Breast epithelium (tissue), 4 donors: ENCODE measurements around the gene PDZD7. TPM values are rescaled to one million over a fixed set of nuclear protein-coding genes. Genes with fewer than 3 reads are reported as not detected.

ENCODE experiments used
- DNase-seq, 2 donors: peaks; one replicate each; pipeline ENCODE4 v3.0.0-alpha.2; 2019; ENCODE audit warnings: low spot score in 2 of 2
- H3K27ac ChIP-seq, 2 donors: fragments of 200-600 bp; sonication (generic) in 1 of 2; one replicate each; pipeline ENCODE4 v1.5.1; 2016 to 2019; ENCODE audit warnings: mild to moderate bottlenecking in 1 of 2
- H3K27me3 ChIP-seq, 2 donors: fragments of 200-600 bp; sonication (generic) in 1 of 2; one replicate each; pipeline versions ENCODE4 v1.5.1 to v1.6.0; 2017 to 2019; ENCODE audit warnings: control low read depth in 1 of 2, mild to moderate bottlenecking in 1 of 2
- H3K36me3 ChIP-seq: fragments of 200-600 bp; one replicate; pipeline ENCODE4 v1.5.1; 2019
- H3K4me1 ChIP-seq, 2 donors: fragments of 200-600 bp; sonication (generic); one replicate each; pipeline ENCODE4 v1.5.1; 2016 to 2019; ENCODE audit warnings: control low read depth in 1 of 2
- H3K4me3 ChIP-seq, 3 donors: fragments of 200-600 bp; sonication (generic); 1 replicate in 2 of 3; 2 replicates in 1 of 3; pipeline ENCODE4 v1.5.1; 2016 to 2019; ENCODE audit warnings: mild to moderate bottlenecking in 3 of 3, moderate library complexity in 2 of 3
- H3K9me3 ChIP-seq, 2 donors: fragments of 200-600 bp; sonication (generic) in 1 of 2; one replicate each; pipeline ENCODE4 v1.5.1; 2016 to 2019; ENCODE audit warnings: control low read depth in 1 of 2
- POLR2A ChIP-seq: fragments of 450-650 bp; IDR thresholded peaks from one replicate; pipeline ENCODE4 v1.6.1; 2016; ENCODE audit warnings: antibody characterized with exemption, mild to moderate bottlenecking, moderate library complexity
- POLR2AphosphoS5 ChIP-seq, 3 donors: sonication (generic); formaldehyde crosslinking; IDR thresholded peaks; one replicate each; pipeline ENCODE4 v1.6.1; 2017; ENCODE audit warnings: antibody characterized with exemption in 3 of 3
- intact Hi-C: fragments of 100-400 bp; cut with DNase I; formaldehyde crosslinking; loops from one replicate; pipeline ENCODE4 v1.15.1; 2023; ENCODE audit warnings: low total_unique reads
- total RNA-seq, 3 donors: library from RNA; depleted of rRNA; stranded (reverse); fragments of >200 nt; gene quantifications; one replicate each; pipeline ENCODE4 v1.1.0, GENCODE V29; 2016
- TF ChIP-seq, protein P1 (sequence below), 3 donors: fragments of 450-650 bp; IDR thresholded peaks; one replicate each; pipeline ENCODE4 v1.5.1; 2016 to 2017; ENCODE audit warnings: antibody characterized with exemption in 3 of 3, mild to moderate bottlenecking in 3 of 3, moderate library complexity in 3 of 3

PDZD7 gene
- total RNA-seq, 3 donors from 2014 or later, result 0.48 to 2.3 (median 0.66) TPM

DNA sequence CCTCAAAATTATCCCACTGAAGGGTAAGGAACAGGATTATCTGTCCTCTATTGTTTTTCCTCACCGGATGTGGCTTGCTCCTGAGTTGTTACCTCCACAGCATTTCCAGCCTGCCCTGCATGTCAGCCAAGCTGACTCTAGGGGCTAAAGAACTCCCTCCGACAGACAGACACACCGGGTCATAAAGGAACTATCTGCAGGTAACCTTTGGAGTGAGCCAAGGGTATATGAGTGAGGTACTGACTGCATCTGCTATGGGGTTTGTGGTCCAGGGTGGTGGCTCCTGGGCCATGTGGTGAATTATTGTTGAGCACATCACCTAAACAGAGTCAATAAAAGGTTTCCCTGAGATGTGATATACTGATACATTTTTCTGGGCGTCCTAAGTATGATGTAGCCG, 23.9 kb upstream of the PDZD7 start:
- Histone ChIP-seq H3K4me3 (no peak overlapping the region), H3K36me3 (no peaks in the 10 kb centered on the region), H3K27me3 (peaks cover 0 to 11% of the 10 kb centered on the region in 2 donors), H3K4me1 (peaks cover 0 to 9% of the 10 kb centered on the region in 2 donors), H3K27ac (no peak overlapping the region), H3K9me3 (no peaks in the 10 kb centered on the region)
- intact Hi-C loops, result no loop called here
- TF ChIP-seq POLR2A (no peak), POLR2AphosphoS5 (IDR thresholded peaks at IDR 0.05) (no peak)
- TF ChIP-seq, protein P1, sequence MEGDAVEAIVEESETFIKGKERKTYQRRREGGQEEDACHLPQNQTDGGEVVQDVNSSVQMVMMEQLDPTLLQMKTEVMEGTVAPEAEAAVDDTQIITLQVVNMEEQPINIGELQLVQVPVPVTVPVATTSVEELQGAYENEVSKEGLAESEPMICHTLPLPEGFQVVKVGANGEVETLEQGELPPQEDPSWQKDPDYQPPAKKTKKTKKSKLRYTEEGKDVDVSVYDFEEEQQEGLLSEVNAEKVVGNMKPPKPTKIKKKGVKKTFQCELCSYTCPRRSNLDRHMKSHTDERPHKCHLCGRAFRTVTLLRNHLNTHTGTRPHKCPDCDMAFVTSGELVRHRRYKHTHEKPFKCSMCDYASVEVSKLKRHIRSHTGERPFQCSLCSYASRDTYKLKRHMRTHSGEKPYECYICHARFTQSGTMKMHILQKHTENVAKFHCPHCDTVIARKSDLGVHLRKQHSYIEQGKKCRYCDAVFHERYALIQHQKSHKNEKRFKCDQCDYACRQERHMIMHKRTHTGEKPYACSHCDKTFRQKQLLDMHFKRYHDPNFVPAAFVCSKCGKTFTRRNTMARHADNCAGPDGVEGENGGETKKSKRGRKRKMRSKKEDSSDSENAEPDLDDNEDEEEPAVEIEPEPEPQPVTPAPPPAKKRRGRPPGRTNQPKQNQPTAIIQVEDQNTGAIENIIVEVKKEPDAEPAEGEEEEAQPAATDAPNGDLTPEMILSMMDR (IDR thresholded peaks at IDR 0.05), result no peak
- DNase-seq, result no peak

DNA sequence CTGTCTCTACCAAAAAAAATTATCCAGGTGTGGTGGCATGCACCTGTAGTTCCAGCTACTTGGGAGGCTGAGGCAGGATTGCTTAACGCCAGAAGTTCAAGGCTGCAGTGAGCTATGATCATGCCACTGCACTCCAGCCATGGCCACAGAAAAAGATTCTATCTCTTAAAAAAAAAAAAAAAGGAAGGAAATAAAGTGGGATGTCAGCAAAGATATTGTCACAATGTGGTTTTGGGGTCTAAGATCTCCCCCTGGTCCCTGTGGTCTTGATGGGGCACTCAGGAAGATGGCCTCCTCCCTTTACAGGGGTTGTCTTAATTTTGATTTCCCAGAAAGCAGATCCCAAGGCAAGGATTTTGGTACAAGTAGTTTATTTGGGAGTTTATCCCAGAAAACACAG, 23.4 kb upstream of the PDZD7 start:
- no peaks in the 10 kb centered on the region for H3K36me3 ChIP-seq
- no peaks in the 10 kb centered on the region for H3K9me3 ChIP-seq
- TF ChIP-seq POLR2A (no peak), POLR2AphosphoS5 (IDR thresholded peaks at IDR 0.05) (no peak)
- TF ChIP-seq, protein P1 (IDR thresholded peaks at IDR 0.05), result no peak
- peaks cover 0 to 10% of the 10 kb centered on the region in 2 donors for H3K4me1 ChIP-seq
- H3K27ac ChIP-seq, result no peak overlapping the region
- no peak overlapping the region for H3K4me3 ChIP-seq
- no peak for DNase-seq
- intact Hi-C loops, result no loop called here
- H3K27me3 ChIP-seq, result peaks cover 0 to 16% of the 10 kb centered on the region in 2 donors

DNA sequence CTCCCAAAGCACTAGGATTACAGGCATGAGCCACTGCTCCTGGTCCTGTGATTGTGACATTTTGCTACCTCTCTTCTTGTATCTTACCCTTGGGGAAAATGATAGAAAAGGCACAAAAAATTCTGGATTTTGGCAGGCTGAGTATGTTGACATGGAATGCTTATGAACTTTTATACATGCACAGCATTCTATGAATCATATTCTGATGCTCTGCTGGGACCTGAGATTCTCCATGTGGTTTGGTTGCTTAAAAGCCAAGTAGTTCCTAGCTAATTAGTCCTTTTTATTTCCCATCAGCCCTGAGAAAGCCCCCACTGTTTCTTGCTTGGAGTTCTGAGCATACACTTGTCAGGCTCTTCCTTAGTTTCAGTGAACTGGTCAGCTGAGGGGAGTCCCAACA, 22.6 kb upstream of the PDZD7 start:
- Histone ChIP-seq H3K9me3 (no peaks in the 10 kb centered on the region), H3K36me3 (no peaks in the 10 kb centered on the region), H3K4me1 (peaks cover 0 to 10% of the 10 kb centered on the region in 2 donors), H3K27me3 (peaks cover 0 to 25% of the 10 kb centered on the region in 2 donors), H3K27ac (no peak overlapping the region), H3K4me3 (no peak overlapping the region)
- intact Hi-C loops, result no loop called here
- TF ChIP-seq, protein P1 (IDR thresholded peaks at IDR 0.05), result no peak
- TF ChIP-seq POLR2AphosphoS5 (IDR thresholded peaks at IDR 0.05) (no peak), POLR2A (no peak)
- DNase-seq, result no peak

DNA sequence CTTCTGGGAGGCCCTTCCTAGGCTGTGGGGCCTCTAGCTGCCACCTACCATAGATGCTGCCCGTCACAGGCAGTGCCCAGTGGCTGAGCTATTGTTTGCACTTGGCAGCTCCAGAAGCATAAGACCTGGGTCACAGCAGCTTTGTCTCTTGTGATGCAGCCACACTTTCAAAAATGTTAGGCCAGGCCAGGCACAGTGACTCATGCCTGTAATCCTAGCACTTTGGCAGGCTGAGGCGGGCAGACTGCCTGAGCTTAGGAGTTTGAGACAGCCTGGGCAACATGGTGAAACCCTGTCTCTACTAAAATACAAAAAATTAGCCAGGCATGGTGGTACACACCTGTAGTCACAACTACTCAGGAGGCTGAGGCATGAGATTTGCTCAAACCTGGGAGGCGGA, 21.4 kb upstream of the PDZD7 start:
- Histone ChIP-seq H3K9me3 (no peaks in the 10 kb centered on the region), H3K27me3 (peaks cover 0 to 32% of the 10 kb centered on the region in 2 donors), H3K36me3 (no peaks in the 10 kb centered on the region), H3K4me3 (no peak overlapping the region), H3K4me1 (peaks cover 0 to 10% of the 10 kb centered on the region in 2 donors), H3K27ac (no peak overlapping the region)
- intact Hi-C loops, result no loop called here
- DNase-seq, result no peak
- TF ChIP-seq POLR2A, result no peak
- TF ChIP-seq, protein P1 (IDR thresholded peaks at IDR 0.05), result no peak
- no peak for TF ChIP-seq POLR2AphosphoS5 (IDR thresholded peaks at IDR 0.05)

DNA sequence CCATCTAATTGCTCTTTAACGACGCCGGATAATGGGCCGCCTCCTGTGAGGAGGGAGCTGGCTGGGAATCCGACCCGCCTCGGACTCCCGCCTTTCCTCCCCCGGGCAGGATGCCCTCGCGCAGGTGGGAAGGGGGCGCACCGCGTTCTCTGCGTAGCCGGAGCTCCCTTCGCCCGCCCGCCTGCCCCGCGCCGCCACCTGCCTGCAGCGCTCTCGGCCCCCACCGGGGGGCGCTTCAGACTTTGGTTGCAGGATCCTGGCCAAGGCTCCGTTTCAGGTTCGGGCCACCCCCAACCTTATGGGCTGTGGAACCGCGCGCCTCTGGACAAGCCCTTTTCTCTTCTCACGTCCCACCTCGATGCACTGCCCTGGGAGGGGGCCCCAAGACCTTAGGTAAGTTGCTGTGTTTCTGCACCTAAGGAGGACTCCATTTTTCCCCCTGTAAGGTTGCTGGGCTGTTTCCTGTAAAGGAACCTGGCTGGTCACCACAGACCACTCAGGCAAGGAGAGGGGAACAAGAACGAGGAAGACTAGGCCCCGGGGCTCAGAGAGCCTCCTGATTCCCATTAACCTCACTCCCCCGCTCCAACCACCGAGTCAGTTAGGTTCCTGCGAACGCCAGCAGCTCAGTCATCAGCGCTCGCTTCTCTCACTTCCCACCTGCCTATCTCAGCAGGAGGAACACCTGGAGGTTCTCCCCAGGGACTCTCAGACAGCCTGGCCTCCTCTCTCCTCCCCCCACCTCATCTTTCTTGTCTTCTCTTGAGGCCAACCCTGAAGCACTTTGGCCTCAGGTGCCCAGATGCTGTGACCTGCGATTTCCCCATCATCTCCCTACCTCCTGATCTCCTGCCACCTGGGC, 19.5 kb upstream of the PDZD7 start:
- Histone ChIP-seq H3K4me1 (peaks cover 0 to 10% of the 10 kb centered on the region in 2 donors), H3K27ac (no peak overlapping the region), H3K27me3 (peaks cover 0 to 32% of the 10 kb centered on the region in 2 donors), H3K4me3 (peak overlapping the region in 2 of 3 donors; percentile 33 to 51), H3K36me3 (no peaks in the 10 kb centered on the region), H3K9me3 (no peaks in the 10 kb centered on the region)
- TF ChIP-seq, protein P1 (IDR thresholded peaks at IDR 0.05), result peak; percentile 41 to 69 (median 65)
- TF ChIP-seq POLR2A (no peak), POLR2AphosphoS5 (IDR thresholded peaks at IDR 0.05) (no peak)
- DNase-seq, result peak; percentile 42 to 75
- intact Hi-C loops, result no loop called here
